Upper lobe of right lung (tissue), 1 donor: ENCODE results near the gene HBA1. TPM values are rescaled to one million over a fixed set of nuclear protein-coding genes. Genes with fewer than 3 reads are reported as not detected.
"Not testable (repeated sequence)": the region's sequence is repeated elsewhere in the genome, so short reads cannot be mapped to it uniquely, and the experiment has no call there.

ENCODE experiments used
- ATAC-seq: fragments of 200-7000 bp; cut with Tn5 transposase; one replicate; pipeline ENCODE4 v1.9.1; 2020; ENCODE audit warnings: mild to moderate bottlenecking, moderate library complexity
- DNase-seq: peaks from one replicate; pipeline ENCODE4 v3.0.0-alpha.2; 2020
- H3K27ac ChIP-seq: fragments of 200-600 bp; one replicate; pipeline ENCODE4 v1.8.0; 2022
- H3K27me3 ChIP-seq: fragments of 200-600 bp; one replicate; pipeline ENCODE4 v1.8.0; 2022; ENCODE audit warnings: mild to moderate bottlenecking
- H3K36me3 ChIP-seq: fragments of 200-600 bp; one replicate; pipeline ENCODE4 v1.8.0; 2022
- H3K4me1 ChIP-seq: fragments of 200-600 bp; one replicate; pipeline ENCODE4 v1.8.0; 2022
- H3K4me3 ChIP-seq: fragments of 200-600 bp; one replicate; pipeline ENCODE4 v1.8.0; 2022; ENCODE audit warnings: mild to moderate bottlenecking
- H3K9me3 ChIP-seq: fragments of 200-600 bp; one replicate; pipeline ENCODE4 v1.8.0; 2022
- intact Hi-C: fragments of 100-400 bp; cut with DNase I; formaldehyde crosslinking; loops from one replicate; pipeline ENCODE4 v1.11.0; 2022
- total RNA-seq: library from RNA; stranded (reverse); fragmentation: NEBNext Ultra II Directional; extraction: Animal tissue kit (Norgen Biotek cat#: 25700); gene quantifications from one replicate; pipeline ENCODE4 v1.2.1, GENCODE V29; 2021
- TF ChIP-seq, protein P1 (sequence below): fragments of 200-600 bp; IDR thresholded peaks from one replicate; pipeline ENCODE4 v1.8.0; 2022; ENCODE audit warnings: antibody characterized with exemption
- donor health status: DM: no; HTN: yes; CAD: no; lungs with severe emphysema.

HBA1 gene
- total RNA-seq, 1 donor from 2014 or later, result 241 TPM

DNA sequence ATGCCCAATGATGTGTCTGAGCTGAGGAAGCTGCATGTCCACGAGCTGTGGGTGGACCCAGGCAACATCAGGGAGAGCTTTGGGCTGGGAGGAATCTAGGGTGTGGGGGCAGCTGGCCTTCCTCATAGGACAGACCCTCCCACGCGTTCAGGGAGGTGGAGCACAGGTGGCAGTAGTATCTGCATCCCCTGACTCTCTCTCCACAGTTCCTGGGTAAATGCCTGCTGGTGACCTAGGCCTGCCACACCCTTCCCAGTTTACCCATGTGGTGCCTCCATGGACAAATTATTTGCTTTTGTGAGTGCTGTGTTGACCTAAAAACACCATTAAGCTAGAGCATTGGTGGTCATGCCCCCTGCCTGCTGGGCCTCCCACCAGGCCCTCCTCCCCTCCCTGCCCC, 7.5 kb upstream of the HBA1 start:
- Histone ChIP-seq H3K27ac (no peak overlapping the region), H3K4me3 (no peak overlapping the region), H3K4me1 (peaks cover 18% of the 10 kb centered on the region), H3K27me3 (peaks cover 64% of the 10 kb centered on the region), H3K9me3 (no peaks in the 10 kb centered on the region), H3K36me3 (no peaks in the 10 kb centered on the region)
- DNase-seq (no peak), ATAC-seq (no peak)
- TF ChIP-seq, protein P1, sequence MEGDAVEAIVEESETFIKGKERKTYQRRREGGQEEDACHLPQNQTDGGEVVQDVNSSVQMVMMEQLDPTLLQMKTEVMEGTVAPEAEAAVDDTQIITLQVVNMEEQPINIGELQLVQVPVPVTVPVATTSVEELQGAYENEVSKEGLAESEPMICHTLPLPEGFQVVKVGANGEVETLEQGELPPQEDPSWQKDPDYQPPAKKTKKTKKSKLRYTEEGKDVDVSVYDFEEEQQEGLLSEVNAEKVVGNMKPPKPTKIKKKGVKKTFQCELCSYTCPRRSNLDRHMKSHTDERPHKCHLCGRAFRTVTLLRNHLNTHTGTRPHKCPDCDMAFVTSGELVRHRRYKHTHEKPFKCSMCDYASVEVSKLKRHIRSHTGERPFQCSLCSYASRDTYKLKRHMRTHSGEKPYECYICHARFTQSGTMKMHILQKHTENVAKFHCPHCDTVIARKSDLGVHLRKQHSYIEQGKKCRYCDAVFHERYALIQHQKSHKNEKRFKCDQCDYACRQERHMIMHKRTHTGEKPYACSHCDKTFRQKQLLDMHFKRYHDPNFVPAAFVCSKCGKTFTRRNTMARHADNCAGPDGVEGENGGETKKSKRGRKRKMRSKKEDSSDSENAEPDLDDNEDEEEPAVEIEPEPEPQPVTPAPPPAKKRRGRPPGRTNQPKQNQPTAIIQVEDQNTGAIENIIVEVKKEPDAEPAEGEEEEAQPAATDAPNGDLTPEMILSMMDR, result no peak
- intact Hi-C loops, result no loop called here

DNA sequence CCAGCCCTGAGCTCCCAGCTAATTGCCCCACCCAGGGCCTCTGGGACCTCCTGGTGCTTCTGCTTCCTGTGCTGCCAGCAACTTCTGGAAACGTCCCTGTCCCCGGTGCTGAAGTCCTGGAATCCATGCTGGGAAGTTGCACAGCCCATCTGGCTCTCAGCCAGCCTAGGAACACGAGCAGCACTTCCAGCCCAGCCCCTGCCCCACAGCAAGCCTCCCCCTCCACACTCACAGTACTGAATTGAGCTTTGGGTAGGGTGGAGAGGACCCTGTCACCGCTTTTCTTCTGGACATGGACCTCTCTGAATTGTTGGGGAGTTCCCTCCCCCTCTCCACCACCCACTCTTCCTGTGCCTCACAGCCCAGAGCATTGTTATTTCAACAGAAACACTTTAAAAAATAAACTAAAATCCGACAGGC, 6.4 kb upstream of the HBA1 start:
- H3K9me3 ChIP-seq, DNase-seq, H3K4me3 ChIP-seq, H3K36me3 ChIP-seq, H3K27ac ChIP-seq, intact Hi-C loops: not testable (repeated sequence)
- Histone ChIP-seq H3K27me3 (peaks cover 70% of the 10 kb centered on the region), H3K4me1 (peaks cover 17% of the 10 kb centered on the region)
- peak; percentile 54 for ATAC-seq

DNA sequence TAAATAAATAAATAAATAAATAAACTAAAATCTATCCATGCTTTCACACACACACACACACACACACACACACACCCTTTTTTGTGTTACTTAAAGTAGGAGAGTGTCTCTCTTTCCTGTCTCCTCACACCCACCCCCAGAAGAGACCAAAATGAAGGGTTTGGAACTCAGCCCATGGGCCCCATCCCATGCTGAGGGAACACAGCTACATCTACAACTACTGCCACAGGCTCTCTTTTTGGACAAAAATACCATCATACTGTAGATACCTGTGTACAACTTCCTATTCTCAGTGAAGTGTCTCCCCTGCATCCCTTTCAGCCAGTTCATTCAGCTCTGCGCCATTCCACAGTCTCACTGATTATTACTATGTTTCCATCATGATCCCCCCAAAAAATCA, 5.7 kb upstream of the HBA1 start:
- Histone ChIP-seq H3K4me1 (peaks cover 10% of the 10 kb centered on the region), H3K27me3 (peaks cover 70% of the 10 kb centered on the region), H3K36me3 (no peaks in the 10 kb centered on the region), H3K27ac (no peak overlapping the region), H3K4me3 (no peak overlapping the region), H3K9me3 (no peaks in the 10 kb centered on the region)
- DNase-seq (no peak), ATAC-seq (no peak)
- intact Hi-C loops, result no loop called here
- TF ChIP-seq, protein P1, result no peak

DNA sequence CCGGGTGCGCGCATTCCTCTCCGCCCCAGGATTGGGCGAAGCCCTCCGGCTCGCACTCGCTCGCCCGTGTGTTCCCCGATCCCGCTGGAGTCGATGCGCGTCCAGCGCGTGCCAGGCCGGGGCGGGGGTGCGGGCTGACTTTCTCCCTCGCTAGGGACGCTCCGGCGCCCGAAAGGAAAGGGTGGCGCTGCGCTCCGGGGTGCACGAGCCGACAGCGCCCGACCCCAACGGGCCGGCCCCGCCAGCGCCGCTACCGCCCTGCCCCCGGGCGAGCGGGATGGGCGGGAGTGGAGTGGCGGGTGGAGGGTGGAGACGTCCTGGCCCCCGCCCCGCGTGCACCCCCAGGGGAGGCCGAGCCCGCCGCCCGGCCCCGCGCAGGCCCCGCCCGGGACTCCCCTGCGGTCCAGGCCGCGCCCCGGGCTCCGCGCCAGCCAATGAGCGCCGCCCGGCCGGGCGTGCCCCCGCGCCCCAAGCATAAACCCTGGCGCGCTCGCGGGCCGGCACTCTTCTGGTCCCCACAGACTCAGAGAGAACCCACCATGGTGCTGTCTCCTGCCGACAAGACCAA, 4.0 kb upstream of the HBA1 start, which contains the start of gene HBA2:
Gene HBA2, plus strand, starts transcription at position 503 of the 568 bp plus-strand sequence. Its CDS starts 37 bp downstream, at position 540.
- H3K4me3 ChIP-seq, ATAC-seq, DNase-seq, H3K9me3 ChIP-seq, H3K4me1 ChIP-seq, H3K27ac ChIP-seq, H3K36me3 ChIP-seq, intact Hi-C loops: not testable (repeated sequence)
- H3K27me3 ChIP-seq, result peaks cover 62% of the 10 kb centered on the region

DNA sequence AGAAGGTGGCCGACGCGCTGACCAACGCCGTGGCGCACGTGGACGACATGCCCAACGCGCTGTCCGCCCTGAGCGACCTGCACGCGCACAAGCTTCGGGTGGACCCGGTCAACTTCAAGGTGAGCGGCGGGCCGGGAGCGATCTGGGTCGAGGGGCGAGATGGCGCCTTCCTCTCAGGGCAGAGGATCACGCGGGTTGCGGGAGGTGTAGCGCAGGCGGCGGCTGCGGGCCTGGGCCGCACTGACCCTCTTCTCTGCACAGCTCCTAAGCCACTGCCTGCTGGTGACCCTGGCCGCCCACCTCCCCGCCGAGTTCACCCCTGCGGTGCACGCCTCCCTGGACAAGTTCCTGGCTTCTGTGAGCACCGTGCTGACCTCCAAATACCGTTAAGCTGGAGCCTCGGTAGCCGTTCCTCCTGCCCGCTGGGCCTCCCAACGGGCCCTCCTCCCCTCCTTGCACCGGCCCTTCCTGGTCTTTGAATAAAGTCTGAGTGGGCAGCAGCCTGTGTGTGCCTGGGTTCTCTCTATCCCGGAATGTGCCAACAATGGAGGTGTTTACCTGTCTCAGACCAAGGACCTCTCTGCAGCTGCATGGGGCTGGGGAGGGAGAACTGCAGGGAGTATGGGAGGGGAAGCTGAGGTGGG, 3.1 kb upstream of the HBA1 start:
- H3K9me3 ChIP-seq, intact Hi-C loops, DNase-seq, H3K27ac ChIP-seq, ATAC-seq, H3K36me3 ChIP-seq, H3K4me1 ChIP-seq, H3K4me3 ChIP-seq: not testable (repeated sequence)
- H3K27me3 ChIP-seq, result peaks cover 62% of the 10 kb centered on the region

DNA sequence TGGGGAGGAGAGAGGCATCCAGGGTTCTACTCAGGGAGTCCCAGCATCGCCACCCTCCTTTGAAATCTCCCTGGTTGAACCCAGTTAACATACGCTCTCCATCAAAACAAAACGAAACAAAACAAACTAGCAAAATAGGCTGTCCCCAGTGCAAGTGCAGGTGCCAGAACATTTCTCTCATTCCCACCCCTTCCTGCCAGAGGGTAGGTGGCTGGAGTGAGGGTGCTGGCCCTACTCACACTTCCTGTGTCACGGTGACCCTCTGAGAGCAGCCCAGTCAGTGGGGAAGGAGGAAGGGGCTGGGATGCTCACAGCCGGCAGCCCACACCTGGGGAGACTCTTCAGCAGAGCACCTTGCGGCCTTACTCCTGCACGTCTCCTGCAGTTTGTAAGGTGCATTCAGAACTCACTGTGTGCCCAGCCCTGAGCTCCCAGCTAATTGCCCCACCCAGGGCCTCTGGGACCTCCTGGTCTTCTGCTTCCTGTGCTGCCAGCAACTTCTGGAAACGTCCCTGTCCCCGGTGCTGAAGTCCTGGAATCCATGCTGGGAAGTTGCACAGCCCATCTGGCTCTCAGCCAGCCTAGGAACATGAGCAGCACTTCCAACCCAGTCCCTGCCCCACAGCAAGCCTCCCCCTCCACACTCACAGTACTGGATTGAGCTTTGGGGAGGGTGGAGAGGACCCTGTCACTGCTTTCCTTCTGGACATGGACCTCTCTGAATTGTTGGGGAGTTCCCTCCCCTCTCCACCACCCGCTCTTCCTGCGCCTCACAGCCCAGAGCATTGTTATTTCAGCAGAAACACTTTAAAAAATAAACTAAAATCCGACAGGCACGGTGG, 2.3 kb upstream of the HBA1 start:
- ATAC-seq, DNase-seq, H3K4me1 ChIP-seq, H3K36me3 ChIP-seq, H3K27ac ChIP-seq, H3K4me3 ChIP-seq, H3K9me3 ChIP-seq, intact Hi-C loops: not testable (repeated sequence)
- H3K27me3 ChIP-seq, result peaks cover 62% of the 10 kb centered on the region

DNA sequence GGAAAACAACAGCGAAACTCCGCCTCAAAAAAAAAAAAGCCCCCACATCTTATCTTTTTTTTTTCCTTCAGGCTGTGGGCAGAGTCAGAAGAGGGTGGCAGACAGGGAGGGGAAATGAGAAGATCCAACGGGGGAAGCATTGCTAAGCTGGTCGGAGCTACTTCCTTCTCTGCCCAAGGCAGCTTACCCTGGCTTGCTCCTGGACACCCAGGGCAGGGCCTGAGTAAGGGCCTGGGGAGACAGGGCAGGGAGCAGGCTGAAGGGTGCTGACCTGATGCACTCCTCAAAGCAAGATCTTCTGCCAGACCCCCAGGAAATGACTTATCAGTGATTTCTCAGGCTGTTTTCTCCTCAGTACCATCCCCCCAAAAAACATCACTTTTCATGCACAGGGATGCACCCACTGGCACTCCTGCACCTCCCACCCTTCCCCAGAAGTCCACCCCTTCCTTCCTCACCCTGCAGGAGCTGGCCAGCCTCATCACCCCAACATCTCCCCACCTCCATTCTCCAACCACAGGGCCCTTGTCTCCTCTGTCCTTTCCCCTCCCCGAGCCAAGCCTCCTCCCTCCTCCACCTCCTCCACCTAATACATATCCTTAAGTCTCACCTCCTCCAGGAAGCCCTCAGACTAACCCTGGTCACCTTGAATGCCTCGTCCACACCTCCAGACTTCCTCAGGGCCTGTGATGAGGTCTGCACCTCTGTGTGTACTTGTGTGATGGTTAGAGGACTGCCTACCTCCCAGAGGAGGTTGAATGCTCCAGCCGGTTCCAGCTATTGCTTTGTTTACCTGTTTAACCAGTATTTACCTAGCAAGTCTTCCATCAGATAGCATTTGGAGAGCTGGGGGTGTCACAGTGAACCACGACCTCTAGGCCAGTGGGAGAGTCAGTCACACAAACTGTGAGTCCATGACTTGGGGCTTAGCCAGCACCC, 1.2 kb upstream of the HBA1 start:
- intact Hi-C loops, result no loop called here
- ATAC-seq, result no peak

DNA sequence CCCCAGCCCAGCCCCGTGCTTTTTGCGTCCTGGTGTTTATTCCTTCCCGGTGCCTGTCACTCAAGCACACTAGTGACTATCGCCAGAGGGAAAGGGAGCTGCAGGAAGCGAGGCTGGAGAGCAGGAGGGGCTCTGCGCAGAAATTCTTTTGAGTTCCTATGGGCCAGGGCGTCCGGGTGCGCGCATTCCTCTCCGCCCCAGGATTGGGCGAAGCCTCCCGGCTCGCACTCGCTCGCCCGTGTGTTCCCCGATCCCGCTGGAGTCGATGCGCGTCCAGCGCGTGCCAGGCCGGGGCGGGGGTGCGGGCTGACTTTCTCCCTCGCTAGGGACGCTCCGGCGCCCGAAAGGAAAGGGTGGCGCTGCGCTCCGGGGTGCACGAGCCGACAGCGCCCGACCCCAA, 474 bp upstream of the HBA1 start:
- Histone ChIP-seq H3K4me1 (peaks cover 10% of the 10 kb centered on the region), H3K27me3 (peaks cover 66% of the 10 kb centered on the region)
- H3K4me3 ChIP-seq, intact Hi-C loops, ATAC-seq, H3K9me3 ChIP-seq, DNase-seq, H3K36me3 ChIP-seq, H3K27ac ChIP-seq: not testable (repeated sequence)

More for the DNA sequence above, 1.2 kb upstream of the HBA1 start:
- Histone ChIP-seq H3K4me3 (no peak overlapping the region), H3K36me3 (no peaks in the 10 kb centered on the region), H3K27me3 (peaks cover 64% of the 10 kb centered on the region), H3K27ac (no peak overlapping the region), H3K4me1 (peaks cover 4% of the 10 kb centered on the region), H3K9me3 (no peaks in the 10 kb centered on the region)
- TF ChIP-seq, protein P1, result no peak
- no peak for DNase-seq
